ENCODE measurements around the gene PDS5B. TPM values are rescaled to one million over a fixed set of nuclear protein-coding genes. Genes with fewer than 3 reads are reported as not detected.
A peak's percentile ranks its signal among the peaks of the same experiment; 100 is the strongest.

Gene PDS5B, protein sequence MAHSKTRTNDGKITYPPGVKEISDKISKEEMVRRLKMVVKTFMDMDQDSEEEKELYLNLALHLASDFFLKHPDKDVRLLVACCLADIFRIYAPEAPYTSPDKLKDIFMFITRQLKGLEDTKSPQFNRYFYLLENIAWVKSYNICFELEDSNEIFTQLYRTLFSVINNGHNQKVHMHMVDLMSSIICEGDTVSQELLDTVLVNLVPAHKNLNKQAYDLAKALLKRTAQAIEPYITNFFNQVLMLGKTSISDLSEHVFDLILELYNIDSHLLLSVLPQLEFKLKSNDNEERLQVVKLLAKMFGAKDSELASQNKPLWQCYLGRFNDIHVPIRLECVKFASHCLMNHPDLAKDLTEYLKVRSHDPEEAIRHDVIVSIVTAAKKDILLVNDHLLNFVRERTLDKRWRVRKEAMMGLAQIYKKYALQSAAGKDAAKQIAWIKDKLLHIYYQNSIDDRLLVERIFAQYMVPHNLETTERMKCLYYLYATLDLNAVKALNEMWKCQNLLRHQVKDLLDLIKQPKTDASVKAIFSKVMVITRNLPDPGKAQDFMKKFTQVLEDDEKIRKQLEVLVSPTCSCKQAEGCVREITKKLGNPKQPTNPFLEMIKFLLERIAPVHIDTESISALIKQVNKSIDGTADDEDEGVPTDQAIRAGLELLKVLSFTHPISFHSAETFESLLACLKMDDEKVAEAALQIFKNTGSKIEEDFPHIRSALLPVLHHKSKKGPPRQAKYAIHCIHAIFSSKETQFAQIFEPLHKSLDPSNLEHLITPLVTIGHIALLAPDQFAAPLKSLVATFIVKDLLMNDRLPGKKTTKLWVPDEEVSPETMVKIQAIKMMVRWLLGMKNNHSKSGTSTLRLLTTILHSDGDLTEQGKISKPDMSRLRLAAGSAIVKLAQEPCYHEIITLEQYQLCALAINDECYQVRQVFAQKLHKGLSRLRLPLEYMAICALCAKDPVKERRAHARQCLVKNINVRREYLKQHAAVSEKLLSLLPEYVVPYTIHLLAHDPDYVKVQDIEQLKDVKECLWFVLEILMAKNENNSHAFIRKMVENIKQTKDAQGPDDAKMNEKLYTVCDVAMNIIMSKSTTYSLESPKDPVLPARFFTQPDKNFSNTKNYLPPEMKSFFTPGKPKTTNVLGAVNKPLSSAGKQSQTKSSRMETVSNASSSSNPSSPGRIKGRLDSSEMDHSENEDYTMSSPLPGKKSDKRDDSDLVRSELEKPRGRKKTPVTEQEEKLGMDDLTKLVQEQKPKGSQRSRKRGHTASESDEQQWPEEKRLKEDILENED (N-terminal part only)
- 10 to 100 TPM; 44.0 to 47.1 TPM for total RNA-seq

DNA sequence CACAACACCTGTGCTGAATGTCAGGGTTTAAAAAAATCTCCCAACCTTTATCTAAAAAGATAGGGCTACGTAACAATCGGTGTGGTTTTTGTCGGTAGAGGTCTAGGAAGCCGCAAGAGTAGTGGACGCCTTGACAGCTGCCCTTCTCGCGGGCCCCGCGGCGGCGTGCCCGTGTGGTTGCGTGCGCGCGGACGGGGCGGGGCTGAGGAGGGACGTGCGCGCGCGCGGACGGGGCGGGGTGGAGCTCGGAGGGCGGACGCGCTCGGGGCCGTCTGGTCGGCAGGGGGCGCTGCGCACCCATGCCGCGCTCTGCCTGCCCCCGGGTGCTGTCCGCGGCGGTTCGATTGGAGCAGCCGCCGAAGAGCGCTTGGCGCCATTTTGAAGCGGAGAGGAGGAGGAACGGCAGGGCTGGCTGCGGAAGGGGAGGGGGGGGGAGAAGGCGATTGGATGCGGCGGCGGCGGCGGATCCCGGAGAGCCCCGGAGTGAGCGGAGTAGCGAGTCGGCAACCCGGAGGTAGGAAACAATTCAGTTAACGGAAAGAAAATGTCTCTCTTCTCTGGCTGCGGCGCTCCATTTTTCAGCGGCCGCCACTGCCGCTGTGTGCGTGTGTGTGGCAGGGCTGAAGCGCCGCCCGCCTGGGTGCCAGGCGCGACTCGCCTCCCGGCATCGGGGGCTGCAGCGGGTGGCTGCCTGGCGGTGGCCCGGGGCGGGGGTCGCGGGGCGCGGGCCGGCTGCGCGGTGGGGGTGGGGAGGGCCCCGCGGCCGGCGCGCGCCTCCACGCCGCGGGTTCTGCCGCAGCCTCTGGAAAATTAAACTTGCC lies at the start of gene PDS5B:
Gene PDS5B, plus strand, starts transcription at position 373 of the 821 bp plus-strand sequence. CDS start 62,321 bp downstream, outside the sequence.
- Histone ChIP-seq H3K9me3 (no peaks in the 10 kb centered on the region), H3K4me3 (peak within 1 kb of the TSS; percentile 83), H3K36me3 (no peaks in the 10 kb centered on the region), H3K27me3 (replicated peaks; ENCODE audit: insufficient read depth) (no peaks in the 10 kb centered on the region), H3K27ac (peak within 1 kb of the TSS; percentile 86 to 90), H3K4me1 (ENCODE audit: control insufficient read depth in 1 of 2, low read depth in 2 of 2) (peaks cover 9 to 25% of the 10 kb centered on the region in 2 donors)
- peak; percentile 86 for ATAC-seq (ENCODE audit: insufficient number of reproducible peaks, low FRiP score, low read depth)
- TF ChIP-seq, protein P1, sequence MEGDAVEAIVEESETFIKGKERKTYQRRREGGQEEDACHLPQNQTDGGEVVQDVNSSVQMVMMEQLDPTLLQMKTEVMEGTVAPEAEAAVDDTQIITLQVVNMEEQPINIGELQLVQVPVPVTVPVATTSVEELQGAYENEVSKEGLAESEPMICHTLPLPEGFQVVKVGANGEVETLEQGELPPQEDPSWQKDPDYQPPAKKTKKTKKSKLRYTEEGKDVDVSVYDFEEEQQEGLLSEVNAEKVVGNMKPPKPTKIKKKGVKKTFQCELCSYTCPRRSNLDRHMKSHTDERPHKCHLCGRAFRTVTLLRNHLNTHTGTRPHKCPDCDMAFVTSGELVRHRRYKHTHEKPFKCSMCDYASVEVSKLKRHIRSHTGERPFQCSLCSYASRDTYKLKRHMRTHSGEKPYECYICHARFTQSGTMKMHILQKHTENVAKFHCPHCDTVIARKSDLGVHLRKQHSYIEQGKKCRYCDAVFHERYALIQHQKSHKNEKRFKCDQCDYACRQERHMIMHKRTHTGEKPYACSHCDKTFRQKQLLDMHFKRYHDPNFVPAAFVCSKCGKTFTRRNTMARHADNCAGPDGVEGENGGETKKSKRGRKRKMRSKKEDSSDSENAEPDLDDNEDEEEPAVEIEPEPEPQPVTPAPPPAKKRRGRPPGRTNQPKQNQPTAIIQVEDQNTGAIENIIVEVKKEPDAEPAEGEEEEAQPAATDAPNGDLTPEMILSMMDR (IDR thresholded peaks at IDR 0.05): peak; percentile 86
- DNase-seq (ENCODE audit: low spot score): peak; percentile 63

DNA sequence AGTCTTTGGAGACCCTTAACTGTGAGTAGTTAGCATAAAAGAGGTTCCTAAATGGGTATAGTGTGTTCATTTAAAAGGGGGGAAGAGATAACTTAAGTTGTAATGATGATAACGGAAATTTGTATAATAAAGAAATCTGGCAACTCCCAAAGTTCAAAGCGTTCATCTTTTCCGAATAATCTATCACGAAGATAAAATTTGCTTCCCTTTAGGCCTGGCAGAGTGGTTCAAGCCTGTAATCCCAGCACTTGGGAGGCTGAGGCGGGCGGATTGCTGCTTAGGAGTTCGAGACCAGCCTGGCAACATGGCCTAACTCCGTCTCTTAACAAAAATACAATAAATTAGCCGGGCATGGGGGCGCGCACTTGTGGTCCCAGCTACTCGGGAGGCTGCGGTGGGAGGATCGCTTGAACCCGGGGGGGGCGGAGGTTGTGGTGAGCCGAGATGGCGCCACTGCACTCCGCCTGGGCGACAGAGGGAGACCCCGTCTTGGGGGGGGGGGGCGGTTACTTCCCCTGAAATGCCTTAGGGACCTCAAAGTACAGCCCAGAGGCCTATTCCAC lies 48.6 kb upstream of the PDS5B start:
- peak overlapping the region; percentile 85 for H3K4me3 ChIP-seq
- no peaks in the 10 kb centered on the region for H3K9me3 ChIP-seq
- H3K27ac ChIP-seq: peak overlapping the region; percentile 88 to 93
- no peak for ATAC-seq (ENCODE audit: insufficient number of reproducible peaks, low FRiP score, low read depth)
- TF ChIP-seq, protein P1 (IDR thresholded peaks at IDR 0.05): no peak
- no peaks in the 10 kb centered on the region for H3K36me3 ChIP-seq
- H3K4me1 ChIP-seq (ENCODE audit: control insufficient read depth in 1 of 2, low read depth in 2 of 2): peaks cover 33 to 44% of the 10 kb centered on the region in 2 donors
- no peak for DNase-seq (ENCODE audit: low spot score)
- H3K27me3 ChIP-seq (replicated peaks; ENCODE audit: insufficient read depth): peaks cover 3% of the 10 kb centered on the region

DNA sequence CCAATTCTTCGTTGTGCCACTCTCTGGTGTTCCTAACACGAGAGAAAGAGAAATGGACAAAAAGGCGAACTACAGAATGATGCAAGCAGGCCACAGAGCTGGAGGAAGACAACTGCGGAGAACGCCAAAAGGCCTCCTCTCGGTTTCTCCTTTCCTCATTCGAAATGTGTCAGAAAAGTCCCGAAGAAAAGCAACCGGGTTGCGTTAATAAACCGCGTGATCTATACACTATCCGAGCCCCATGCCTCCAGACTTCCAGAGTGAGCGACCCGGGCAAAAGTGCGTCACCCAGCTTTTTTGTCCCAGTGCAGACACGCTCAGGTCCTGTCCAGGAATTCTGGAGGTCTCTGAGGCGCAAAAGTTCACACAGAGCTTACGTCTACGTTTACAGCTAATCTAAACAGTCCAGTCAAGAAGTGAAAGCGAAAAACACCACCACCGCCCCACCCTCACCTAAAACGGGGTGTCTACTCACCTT lies 48.1 kb upstream of the PDS5B start:
- ATAC-seq (ENCODE audit: insufficient number of reproducible peaks, low FRiP score, low read depth) (peak; percentile 19), DNase-seq (ENCODE audit: low spot score) (no peak)

DNA sequence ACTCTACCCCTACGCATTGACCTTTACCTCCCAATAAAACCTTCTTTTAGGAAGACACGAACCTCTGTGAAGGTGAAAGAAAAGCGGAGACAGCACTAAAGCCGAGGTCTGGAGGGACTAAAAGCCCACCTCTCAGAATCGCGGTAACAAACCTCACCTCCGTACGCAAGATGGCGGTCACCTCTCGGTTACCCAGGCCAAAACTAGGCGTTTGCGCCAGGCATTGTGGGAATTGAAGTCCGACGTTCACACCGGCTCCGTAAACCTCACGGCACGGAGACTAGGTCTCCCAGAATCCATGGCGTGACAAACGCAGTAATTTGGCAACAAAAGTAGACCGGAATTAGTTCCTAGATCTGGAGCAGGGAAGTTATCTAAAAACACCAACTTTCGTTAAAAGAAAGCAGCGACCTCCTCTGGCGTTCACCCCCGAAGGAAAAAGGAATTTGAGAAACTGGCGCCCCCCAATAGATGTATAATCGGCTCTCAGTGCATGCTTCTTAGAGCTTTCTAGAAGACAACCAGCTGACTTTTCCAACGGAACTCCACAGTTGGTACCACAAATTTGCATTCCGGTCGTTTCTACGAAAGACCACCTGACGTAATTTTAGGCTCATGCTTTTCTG lies 47.5 kb upstream of the PDS5B start, which contains the start of gene N4BP2L2:
Gene N4BP2L2, minus strand, starts transcription at position 175 of the 626 bp plus-strand sequence. CDS start 1,768 bp downstream, outside the sequence.
- TF ChIP-seq, protein P1 (IDR thresholded peaks at IDR 0.05): no peak
- H3K4me1 ChIP-seq (ENCODE audit: control insufficient read depth in 1 of 2, low read depth in 2 of 2): peaks cover 22 to 33% of the 10 kb centered on the region in 2 donors
- ATAC-seq (ENCODE audit: insufficient number of reproducible peaks, low FRiP score, low read depth) (peak; percentile 99), DNase-seq (ENCODE audit: low spot score) (peak; percentile 89)
- no peaks in the 10 kb centered on the region for H3K9me3 ChIP-seq
- H3K36me3 ChIP-seq: no peaks in the 10 kb centered on the region
- H3K4me3 ChIP-seq: peak within 1 kb of the TSS; percentile 85
- peak within 1 kb of the TSS; percentile 88 to 93 for H3K27ac ChIP-seq
- peaks cover 4% of the 10 kb centered on the region for H3K27me3 ChIP-seq (replicated peaks; ENCODE audit: insufficient read depth)

More for the DNA sequence above, 48.1 kb upstream of the PDS5B start:
- Histone ChIP-seq H3K4me1 (ENCODE audit: control insufficient read depth in 1 of 2, low read depth in 2 of 2) (peaks cover 27 to 39% of the 10 kb centered on the region in 2 donors), H3K27me3 (replicated peaks; ENCODE audit: insufficient read depth) (peaks cover 4% of the 10 kb centered on the region), H3K27ac (peak overlapping the region; percentile 88 to 93), H3K36me3 (no peaks in the 10 kb centered on the region), H3K4me3 (peak overlapping the region; percentile 85), H3K9me3 (no peaks in the 10 kb centered on the region)
- TF ChIP-seq, protein P1 (IDR thresholded peaks at IDR 0.05): no peak
